ENCODE measurements around the gene SMIM36. TPM values are rescaled to one million over a fixed set of nuclear protein-coding genes. Genes with fewer than 3 reads are reported as not detected.
"Not testable (repeated sequence)": the region's sequence is repeated elsewhere in the genome, so short reads cannot be mapped to it uniquely, and the experiment has no call there.

SMIM36 gene
- total RNA-seq, 2 donors from 2014 or later = not detected

- Mint-ChIP-seq H3K27ac (no peak overlapping the region), H3K9me3 (no peaks in the 10 kb centered on the region), H3K36me3 (no peaks in the 10 kb centered on the region)
- DNase-seq (ENCODE audit: low spot score in 2 of 2) = no peak
- ATAC-seq = no peak
Measured at GRCh38 chr17:55478971-55479370, 32.3 kb downstream of the SMIM36 start.

- Mint-ChIP-seq H3K36me3 (no peaks in the 10 kb centered on the region), H3K9me3 (no peaks in the 10 kb centered on the region), H3K27ac (no peak overlapping the region)
- ATAC-seq (no peak), DNase-seq (ENCODE audit: low spot score in 2 of 2) (no peak)
Measured at GRCh38 chr17:55466671-55467070, 44.6 kb downstream of the SMIM36 start.

- H3K9me3 Mint-ChIP-seq; DNase-seq (ENCODE audit: low spot score in 2 of 2); H3K36me3 Mint-ChIP-seq; ATAC-seq; H3K27ac Mint-ChIP-seq: not testable (repeated sequence)
Measured at GRCh38 chr17:55465771-55466170, 45.5 kb downstream of the SMIM36 start.

GRCh38 chr17:55463600-55463999 is 47.7 kb downstream of the SMIM36 start:
- Mint-ChIP-seq H3K9me3 (no peaks in the 10 kb centered on the region), H3K27ac (no peak overlapping the region), H3K36me3 (no peaks in the 10 kb centered on the region)
- DNase-seq (ENCODE audit: low spot score in 2 of 2) (no peak), ATAC-seq (peak in 1 of 2 donors; percentile 14)

- no peak for ATAC-seq
- Mint-ChIP-seq H3K27ac (no peak overlapping the region), H3K36me3 (no peaks in the 10 kb centered on the region)
Measured at GRCh38 chr17:55462711-55463110, 48.5 kb downstream of the SMIM36 start.

GRCh38 chr17:55462234-55462633 is 49.0 kb downstream of the SMIM36 start:
- H3K27ac Mint-ChIP-seq = no peak overlapping the region
- DNase-seq (ENCODE audit: low spot score in 2 of 2) (no peak), ATAC-seq (no peak)
- H3K36me3 Mint-ChIP-seq = no peaks in the 10 kb centered on the region
- no peaks in the 10 kb centered on the region for H3K9me3 Mint-ChIP-seq

More at GRCh38 chr17:55462711-55463110, 48.5 kb downstream of the SMIM36 start:
- H3K9me3 Mint-ChIP-seq = no peaks in the 10 kb centered on the region
- no peak for DNase-seq (ENCODE audit: low spot score in 2 of 2)

- Mint-ChIP-seq H3K9me3 (no peaks in the 10 kb centered on the region), H3K36me3 (no peaks in the 10 kb centered on the region), H3K27ac (peak overlapping the region in 1 of 2 donors; percentile 60)
- peak; percentile 91 to 99 for ATAC-seq
- peak in 1 of 2 donors; percentile 69 for DNase-seq (ENCODE audit: low spot score in 2 of 2)
Measured at GRCh38 chr17:55458978-55459377, 52.3 kb downstream of the SMIM36 start.

GRCh38 chr17:55458287-55458900 is 52.9 kb downstream of the SMIM36 start:
- ATAC-seq (no peak), DNase-seq (ENCODE audit: low spot score in 2 of 2) (no peak)
- Mint-ChIP-seq H3K27ac (peak overlapping the region in 1 of 2 donors; percentile 60), H3K9me3 (no peaks in the 10 kb centered on the region), H3K36me3 (no peaks in the 10 kb centered on the region)

GRCh38 chr17:55456307-55457240 is 54.7 kb downstream of the SMIM36 start:
- DNase-seq (ENCODE audit: low spot score in 2 of 2) = no peak
- Mint-ChIP-seq H3K36me3 (no peaks in the 10 kb centered on the region), H3K27ac (no peak overlapping the region), H3K9me3 (no peaks in the 10 kb centered on the region)
- ATAC-seq = no peak

- no peaks in the 10 kb centered on the region for H3K36me3 Mint-ChIP-seq
- no peaks in the 10 kb centered on the region for H3K9me3 Mint-ChIP-seq
- ATAC-seq (no peak), DNase-seq (ENCODE audit: low spot score in 2 of 2) (no peak)
- H3K27ac Mint-ChIP-seq = no peak overlapping the region
Measured at GRCh38 chr17:55454906-55455474, 56.3 kb downstream of the SMIM36 start.

- Mint-ChIP-seq H3K9me3 (no peaks in the 10 kb centered on the region), H3K27ac (no peak overlapping the region), H3K36me3 (no peaks in the 10 kb centered on the region)
- no peak for ATAC-seq
- DNase-seq (ENCODE audit: low spot score in 2 of 2) = no peak
Measured at GRCh38 chr17:55453839-55454557, 57.3 kb downstream of the SMIM36 start.

- no peaks in the 10 kb centered on the region for H3K36me3 Mint-ChIP-seq
- H3K27ac Mint-ChIP-seq = no peak overlapping the region
- DNase-seq (ENCODE audit: low spot score in 2 of 2) = no peak
- ATAC-seq = no peak
- no peaks in the 10 kb centered on the region for H3K9me3 Mint-ChIP-seq
Measured at GRCh38 chr17:55452139-55452790, 59.0 kb downstream of the SMIM36 start.

- Mint-ChIP-seq H3K36me3 (no peaks in the 10 kb centered on the region), H3K27ac (no peak overlapping the region), H3K9me3 (no peaks in the 10 kb centered on the region)
- DNase-seq (ENCODE audit: low spot score in 2 of 2) (no peak), ATAC-seq (no peak)
Measured at GRCh38 chr17:55451758-55452138, 59.5 kb downstream of the SMIM36 start.

- DNase-seq (ENCODE audit: low spot score in 2 of 2) (no peak), ATAC-seq (no peak)
- Mint-ChIP-seq H3K9me3 (no peaks in the 10 kb centered on the region), H3K36me3 (no peaks in the 10 kb centered on the region), H3K27ac (no peak overlapping the region)
Measured at GRCh38 chr17:55451203-55451641, 60.0 kb downstream of the SMIM36 start.

- H3K36me3 Mint-ChIP-seq = no peaks in the 10 kb centered on the region
- ATAC-seq (no peak), DNase-seq (ENCODE audit: low spot score in 2 of 2) (no peak)
- H3K9me3 Mint-ChIP-seq = no peaks in the 10 kb centered on the region
- H3K27ac Mint-ChIP-seq = no peak overlapping the region
Measured at GRCh38 chr17:55450232-55450825, 60.9 kb downstream of the SMIM36 start.

GRCh38 chr17:55448681-55449080 is 62.6 kb downstream of the SMIM36 start:
- no peaks in the 10 kb centered on the region for H3K36me3 Mint-ChIP-seq
- DNase-seq (ENCODE audit: low spot score in 2 of 2) (no peak), ATAC-seq (no peak)
- no peak overlapping the region for H3K27ac Mint-ChIP-seq
- no peaks in the 10 kb centered on the region for H3K9me3 Mint-ChIP-seq
